Nephron progenitor cell (in vitro differentiated cells): ENCODE measurements around the gene KSR1.

Experiments
- DNase-seq: peaks from one replicate; pipeline ENCODE4 v3.0.0; 2021
- H3K27ac Mint-ChIP-seq: 2 replicates; pipeline ENCODE4 v1.8.0; 2021; ENCODE audit warnings: mild to moderate bottlenecking, moderate library complexity, mixed read lengths
- H3K27me3 Mint-ChIP-seq: 2 replicates; pipeline ENCODE4 v1.8.0; 2021; ENCODE audit warnings: mild to moderate bottlenecking, low read depth, mixed read lengths; ENCODE audit not compliant: poor library complexity
- H3K36me3 Mint-ChIP-seq: 2 replicates; pipeline ENCODE4 v1.8.0; 2021; ENCODE audit warnings: low read depth, mixed read lengths
- H3K4me1 Mint-ChIP-seq: 2 replicates; pipeline ENCODE4 v1.8.0; 2021; ENCODE audit warnings: mixed read lengths
- H3K4me3 Mint-ChIP-seq: 2 replicates; pipeline ENCODE4 v1.8.0; 2021; ENCODE audit warnings: mild to moderate bottlenecking, moderate library complexity, mixed read lengths
- H3K9me3 Mint-ChIP-seq: 2 replicates; pipeline ENCODE4 v1.8.0; 2021; ENCODE audit warnings: mild to moderate bottlenecking, moderate library complexity, mixed read lengths
- TF ChIP-seq, protein P1 (sequence below): fragments of 200-600 bp; sonication (generic); IDR thresholded peaks from 2 replicates; pipeline ENCODE4 v1.5.0; 2021; ENCODE audit warnings: antibody characterized with exemption

KSR1 gene

DNA sequence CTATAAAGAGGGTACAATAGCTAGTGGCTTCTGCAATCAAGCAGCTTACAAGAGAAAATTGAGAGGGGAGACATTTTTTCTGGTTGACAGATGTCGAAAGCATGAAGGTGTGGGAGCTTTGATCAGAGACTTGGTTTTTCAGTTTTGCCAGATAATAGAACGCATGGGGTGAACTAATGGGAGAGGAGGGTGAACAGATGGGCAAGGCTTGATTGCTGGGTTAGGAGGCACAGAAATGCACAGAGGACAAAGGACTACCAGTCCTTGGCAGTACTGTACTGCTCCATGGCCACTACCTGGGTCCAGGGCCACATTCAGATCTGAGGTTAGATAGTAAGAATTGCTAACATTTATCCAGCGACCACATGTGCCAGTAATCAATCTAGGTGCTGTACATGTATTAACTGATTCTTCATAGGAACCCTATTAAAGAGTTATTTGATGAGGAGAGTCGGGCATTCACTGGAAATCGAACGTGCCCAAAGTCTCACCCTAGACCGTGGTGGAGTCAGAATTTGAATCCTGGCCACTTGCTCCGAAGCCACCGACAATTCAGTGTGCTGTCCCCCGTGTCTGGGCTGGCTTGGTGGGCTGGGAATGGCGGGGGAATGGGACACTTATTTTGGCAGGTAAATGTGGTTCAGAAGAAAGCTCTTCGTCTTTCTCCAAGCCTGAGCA, 873 bp upstream of the KSR1 start:
- no peak overlapping the region for H3K27ac Mint-ChIP-seq
- peaks cover 33% of the 10 kb centered on the region for H3K4me1 Mint-ChIP-seq

GRCh38 chr17:27456681-27457359, 572 bp downstream of the KSR1 start:
- no peak overlapping the region for H3K27ac Mint-ChIP-seq
- H3K36me3 Mint-ChIP-seq = no peaks in the 10 kb centered on the region
- H3K27me3 Mint-ChIP-seq = peaks cover 35% of the 10 kb centered on the region
- no peaks in the 10 kb centered on the region for H3K9me3 Mint-ChIP-seq
- peaks cover 35% of the 10 kb centered on the region for H3K4me1 Mint-ChIP-seq
- TF ChIP-seq, protein P1, sequence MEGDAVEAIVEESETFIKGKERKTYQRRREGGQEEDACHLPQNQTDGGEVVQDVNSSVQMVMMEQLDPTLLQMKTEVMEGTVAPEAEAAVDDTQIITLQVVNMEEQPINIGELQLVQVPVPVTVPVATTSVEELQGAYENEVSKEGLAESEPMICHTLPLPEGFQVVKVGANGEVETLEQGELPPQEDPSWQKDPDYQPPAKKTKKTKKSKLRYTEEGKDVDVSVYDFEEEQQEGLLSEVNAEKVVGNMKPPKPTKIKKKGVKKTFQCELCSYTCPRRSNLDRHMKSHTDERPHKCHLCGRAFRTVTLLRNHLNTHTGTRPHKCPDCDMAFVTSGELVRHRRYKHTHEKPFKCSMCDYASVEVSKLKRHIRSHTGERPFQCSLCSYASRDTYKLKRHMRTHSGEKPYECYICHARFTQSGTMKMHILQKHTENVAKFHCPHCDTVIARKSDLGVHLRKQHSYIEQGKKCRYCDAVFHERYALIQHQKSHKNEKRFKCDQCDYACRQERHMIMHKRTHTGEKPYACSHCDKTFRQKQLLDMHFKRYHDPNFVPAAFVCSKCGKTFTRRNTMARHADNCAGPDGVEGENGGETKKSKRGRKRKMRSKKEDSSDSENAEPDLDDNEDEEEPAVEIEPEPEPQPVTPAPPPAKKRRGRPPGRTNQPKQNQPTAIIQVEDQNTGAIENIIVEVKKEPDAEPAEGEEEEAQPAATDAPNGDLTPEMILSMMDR = no peak
- peak overlapping the region; percentile 93 for H3K4me3 Mint-ChIP-seq
- DNase-seq = peak; percentile 69

More for the DNA sequence above, 873 bp upstream of the KSR1 start:
- DNase-seq = no peak
- peaks cover 41% of the 10 kb centered on the region for H3K27me3 Mint-ChIP-seq
- TF ChIP-seq, protein P1 = no peak
- no peaks in the 10 kb centered on the region for H3K36me3 Mint-ChIP-seq
- no peaks in the 10 kb centered on the region for H3K9me3 Mint-ChIP-seq
- peak overlapping the region; percentile 79 for H3K4me3 Mint-ChIP-seq

DNA sequence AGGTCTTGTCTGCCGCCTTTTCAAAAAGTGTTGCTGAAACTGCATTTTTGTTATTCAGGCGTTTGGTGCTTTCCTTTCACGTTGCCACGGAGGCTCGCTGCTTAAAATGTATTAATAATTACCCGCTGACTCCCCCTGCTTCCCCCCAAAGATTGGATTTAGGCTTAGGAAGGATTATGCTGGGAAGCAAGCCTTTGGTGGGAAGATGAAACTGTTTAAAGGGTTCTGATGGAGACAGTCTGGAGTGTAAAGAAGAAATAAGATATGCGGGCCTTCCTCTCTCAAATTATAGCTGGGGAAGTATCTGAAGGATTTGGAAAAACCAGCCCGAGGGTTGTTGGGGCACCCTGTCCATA, 1.1 kb downstream of the KSR1 start:
- TF ChIP-seq, protein P1 = no peak
- no peaks in the 10 kb centered on the region for H3K36me3 Mint-ChIP-seq
- peak overlapping the region; percentile 93 for H3K4me3 Mint-ChIP-seq
- no peak for DNase-seq
- H3K27ac Mint-ChIP-seq = no peak overlapping the region
- no peaks in the 10 kb centered on the region for H3K9me3 Mint-ChIP-seq
- peaks cover 35% of the 10 kb centered on the region for H3K4me1 Mint-ChIP-seq
- H3K27me3 Mint-ChIP-seq = peaks cover 33% of the 10 kb centered on the region

- no peaks in the 10 kb centered on the region for H3K9me3 Mint-ChIP-seq
- peak; percentile 21 for DNase-seq
- TF ChIP-seq, protein P1 = no peak
- no peak overlapping the region for H3K27ac Mint-ChIP-seq
- no peaks in the 10 kb centered on the region for H3K36me3 Mint-ChIP-seq
- H3K27me3 Mint-ChIP-seq = peaks cover 31% of the 10 kb centered on the region
- H3K4me1 Mint-ChIP-seq = peaks cover 35% of the 10 kb centered on the region
- H3K4me3 Mint-ChIP-seq = peak overlapping the region; percentile 93
These were observed 1.7 kb downstream of the KSR1 start for GRCh38 chr17:27457731-27458523.

GRCh38 chr17:27458524-27458908, 2.3 kb downstream of the KSR1 start:
- TF ChIP-seq, protein P1 = no peak
- Mint-ChIP-seq H3K9me3 (no peaks in the 10 kb centered on the region), H3K4me3 (peak overlapping the region; percentile 93), H3K27me3 (peaks cover 27% of the 10 kb centered on the region), H3K36me3 (no peaks in the 10 kb centered on the region), H3K4me1 (peaks cover 41% of the 10 kb centered on the region), H3K27ac (no peak overlapping the region)
- DNase-seq = no peak
